Measurements from ENCODE around the gene RPL26.
"Not testable (repeated sequence)": the region's sequence is repeated elsewhere in the genome, so short reads cannot be mapped to it uniquely, and the experiment has no call there.

GRCh38 chr17:8394497-8394896 is 11.5 kb upstream of the RPL26 start:
- TF ChIP-seq CTCF, POLR2A (IDR thresholded peaks at IDR 0.05): not testable (repeated sequence)

Data from Peyer's patch (tissue), 4 donors.